GM12878 (cell line): ENCODE measurements around the gene APLN. TPM values are rescaled to one million over a fixed set of nuclear protein-coding genes. Genes with fewer than 3 reads are reported as not detected.

ENCODE experiments used
- ATAC-seq: fragments of 200-7000 bp; cut with Tn5 transposase; 3 replicates; pipeline ENCODE4 v1.9.1; 2020; ENCODE audit warnings: mild to moderate bottlenecking, moderate library complexity
- BruUV-seq: library from RNA; stranded (reverse); fragments of 400-500 nt; replicated peaks from 2 replicates; lab custom pipeline; 2021; lab: Mats Ljungman, UMichigan
- CTCF ChIA-PET: fragments of 300-600 bp; sonication (Branson Sonifier 250); formaldehyde crosslinking; extraction: SDS; loops from one replicate; lab custom pipeline; 2021; ENCODE audit warnings: inconsistent platforms; lab: Yijun Ruan, JAX
- POLR2A ChIA-PET: fragments of 350-600 bp; formaldehyde crosslinking; extraction: SDS; loops from one replicate; lab custom pipeline; 2021; ENCODE audit warnings: inconsistent platforms; lab: Charles Lee
- RAD21 ChIA-PET: fragments of 300-600 bp; sonication (Branson Sonifier 250); formaldehyde crosslinking; loops from one replicate; lab custom pipeline; 2023; ENCODE audit warnings: antibody characterized with exemption; ENCODE audit not compliant: unreplicated experiment; lab: Charles Lee
- SMC1A ChIA-PET: fragments of 300-600 bp; sonication (Branson Sonifier 250); formaldehyde crosslinking; loops from one replicate; lab custom pipeline; 2023; ENCODE audit not compliant: unreplicated experiment, uncharacterized antibody; lab: Charles Lee
- DNase-seq: peaks from one replicate; pipeline ENCODE4 v3.0.0-alpha.2; 2011; ENCODE audit warnings: low read depth, low spot score
- FAIRE-seq: peaks from 3 replicates; lab custom pipeline; 2011; peaks lifted over from hg19 to GRCh38; lab: Jason Lieb, UNC
- H2AFZ ChIP-seq: 2 replicates; pipeline ENCODE4 v1.6.0; 2011; ENCODE audit warnings: low read depth, low read length, control low read depth; ENCODE audit not compliant: control insufficient read depth
- H3K27ac ChIP-seq: 2 replicates; pipeline ENCODE4 v1.5.1; 2011; ENCODE audit warnings: control low read depth; ENCODE audit not compliant: control insufficient read depth, insufficient read depth
- H3K27me3 ChIP-seq, 2 experiments: replicated peaks in 1 of 2; 2 replicates each; pipeline versions ENCODE4 v1.6.0 to v1.6.1; 2011; ENCODE audit warnings: low read length in 1 of 2; ENCODE audit not compliant: control insufficient read depth in 2 of 2, insufficient read depth in 2 of 2
- H3K36me3 ChIP-seq, 2 experiments: 2 replicates each; pipeline ENCODE4 v1.5.1; 2011; ENCODE audit warnings: low read length in 1 of 2; ENCODE audit not compliant: control insufficient read depth in 2 of 2, insufficient read depth in 2 of 2
- H3K4me1 ChIP-seq: 2 replicates; pipeline ENCODE4 v1.6.1; 2011; ENCODE audit warnings: mild to moderate bottlenecking, low read length, moderate library complexity, mixed read lengths; ENCODE audit not compliant: control insufficient read depth, insufficient read depth
- H3K4me2 ChIP-seq: 2 replicates; pipeline ENCODE4 v1.6.0; 2011; ENCODE audit warnings: control low read depth; ENCODE audit not compliant: control insufficient read depth, insufficient read depth
- H3K4me3 ChIP-seq: fragments of 200-600 bp; sonication (generic); 2 replicates; pipeline ENCODE4 v1.5.1; 2016
- H3K79me2 ChIP-seq: 2 replicates; pipeline ENCODE4 v1.6.0; 2011; ENCODE audit warnings: low read length; ENCODE audit not compliant: control insufficient read depth, insufficient read depth
- H3K9ac ChIP-seq: 2 replicates; pipeline ENCODE4 v1.8.0; 2011; ENCODE audit warnings: low read length, control low read depth, mixed read lengths; ENCODE audit not compliant: control insufficient read depth, insufficient read depth
- H3K9me3 ChIP-seq: replicated peaks from 3 replicates; pipeline ENCODE4 v1.5.1; 2011; ENCODE audit warnings: mild to moderate bottlenecking, low read length; ENCODE audit not compliant: control insufficient read depth, insufficient read depth
- H4K20me1 ChIP-seq: 2 replicates; pipeline ENCODE4 v1.6.0; 2011; ENCODE audit not compliant: control insufficient read depth, insufficient read depth
- ATF7 ChIP-seq: fragments of 450-650 bp; IDR thresholded peaks from 2 replicates; pipeline ENCODE4 v1.6.1; 2016; ENCODE audit warnings: low read depth, mild to moderate bottlenecking
- CBFB ChIP-seq: IDR thresholded peaks from 2 replicates; pipeline ENCODE4 v1.6.1; 2016; ENCODE audit warnings: antibody characterized with exemption, low read depth
- CBX5 ChIP-seq: sonication (generic); IDR thresholded peaks from 2 replicates; pipeline ENCODE4 v1.6.1; 2016; ENCODE audit warnings: low read depth, moderate library complexity, mild to moderate bottlenecking, inconsistent platforms
- CEBPB ChIP-seq, 2 experiments: fragments of 150-350 bp in 1 of 2; IDR thresholded peaks; 2 replicates each; pipeline ENCODE4 v1.6.1; 2012 to 2014; ENCODE audit warnings: low read depth in 2 of 2, low read length in 2 of 2, borderline replicate concordance in 1 of 2, inconsistent platforms in 1 of 2
- HDAC2 ChIP-seq: fragments of 200-600 bp; sonication (generic); IDR thresholded peaks from 2 replicates; pipeline ENCODE4 v1.6.1; 2017
- NR2C2 ChIP-seq: IDR thresholded peaks from 2 replicates; pipeline ENCODE4 v1.6.1; 2011; ENCODE audit warnings: borderline replicate concordance, low read depth; ENCODE audit not compliant: control insufficient read depth, insufficient read length
- PAX5 ChIP-seq: IDR thresholded peaks from 2 replicates; pipeline ENCODE4 v1.6.1; 2011; ENCODE audit warnings: low read depth, low read length, borderline replicate concordance
- RUNX3 ChIP-seq: IDR thresholded peaks from 2 replicates; pipeline ENCODE4 v1.6.1; 2012; ENCODE audit warnings: low read length, inconsistent platforms
- SMAD1 ChIP-seq: fragments of 450-650 bp; IDR thresholded peaks from 2 replicates; pipeline ENCODE4 v1.6.1; 2018; ENCODE audit warnings: mild to moderate bottlenecking, low read depth; ENCODE audit not compliant: partially characterized antibody
- SMAD5 ChIP-seq: IDR thresholded peaks from 2 replicates; pipeline ENCODE4 v1.6.1; 2016; ENCODE audit warnings: antibody characterized with exemption, low read depth
- SMC3 ChIP-seq: IDR thresholded peaks from 2 replicates; pipeline ENCODE4 v1.6.1; 2011; ENCODE audit warnings: low read length, improper control_type of control experiment, borderline replicate concordance
- TARDBP ChIP-seq: IDR thresholded peaks from 2 replicates; pipeline ENCODE4 v1.6.1; 2016; ENCODE audit warnings: borderline replicate concordance
- ZBED1 ChIP-seq: IDR thresholded peaks from 2 replicates; pipeline ENCODE4 v1.6.1; 2016; ENCODE audit warnings: borderline replicate concordance
- WGBS: methylation state at CpG from one replicate; pipeline ENCODE4 v1.1.6; 2016; ENCODE audit warnings: low lambda C conversion rate; ENCODE audit not compliant: insufficient replicate concordance, insufficient coverage; ENCODE audit errors: missing lambda C conversion rate; 5-methylcytosine and 5-hydroxymethylcytosine counted together
- in situ Hi-C: fragments of 300-500 bp; cut with MboI; formaldehyde crosslinking; loops from 9 replicates; pipeline ENCODE4 v1.14.3; 2018; ENCODE audit warnings: mixed read lengths
- intact Hi-C: fragments of 100-400 bp; cut with micrococcal nuclease; formaldehyde crosslinking; loops from one replicate; pipeline ENCODE4 v1.14.2; 2022; ENCODE audit not compliant: unreplicated experiment
- polyA plus RNA-seq, 11 experiments: library from polyadenylated mRNA; depleted of rRNA in 4 of 11; unstranded in 6 of 11; stranded (reverse) in 5 of 11; fragments of >200 nt; fragmentation: Nextera tagmentation in 4 of 11; fragmentation: Illumina TruSeq in 1 of 11; extraction: Ambion mirVana in 4 of 11; extraction: Trizol in 1 of 11; gene quantifications; 1 replicate in 1 of 11; 2 replicates in 10 of 11; pipeline versions ENCODE4 v1.2.1 to v1.2.3, GENCODE V29; 2011 to 2016; ENCODE audit warnings: inconsistent platforms in 2 of 11, missing spikeins in 2 of 11, low read depth in 1 of 11
- total RNA-seq, 4 experiments: library from RNA; depleted of rRNA in 3 of 4; stranded (reverse); fragments of >200 nt in 3 of 4; fragmentation: Illumina TruSeq in 1 of 4; extraction: Trizol in 1 of 4; gene quantifications; 2 replicates each; pipeline versions ENCODE4 v1.2.1 to v1.2.3, GENCODE V29; 2013 to 2021
- TF ChIP-seq, protein P1 (sequence below): fragments of 450-650 bp; IDR thresholded peaks from 2 replicates; pipeline ENCODE4 v1.6.1; 2018; ENCODE audit warnings: mild to moderate bottlenecking, low read depth, moderate library complexity; ENCODE audit not compliant: partially characterized antibody

APLN gene
- total and polyA plus RNA-seq, 10 of the 15 experiments (the other 5 are each of a cell fraction or from before 2014, with no cell fraction given): 0.31 TPM; not detected in 9

DNA sequence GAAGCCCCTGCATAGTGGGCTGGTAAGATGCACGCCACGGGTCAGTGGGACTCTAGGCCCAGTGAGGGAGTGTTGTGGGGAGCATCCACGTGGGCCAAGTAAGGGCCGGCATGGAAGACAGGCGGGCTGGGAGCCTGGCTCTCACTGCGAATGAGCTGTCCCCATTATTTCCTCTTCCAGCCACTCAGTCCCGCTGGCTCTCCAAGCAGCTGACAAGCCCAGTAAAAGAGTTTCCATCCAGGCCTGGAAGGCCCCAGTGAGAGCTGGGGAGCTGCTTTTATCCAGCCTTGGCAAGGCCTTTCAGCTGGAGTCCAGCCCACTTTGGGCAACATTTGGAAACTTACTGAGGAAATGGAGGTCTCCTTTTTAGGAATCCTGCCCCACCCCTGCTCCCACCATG, 24.9 kb downstream of the APLN start (continued):
- TF ChIP-seq SMAD5 (no peak), CBX5 (no peak), HDAC2 (no peak), NR2C2 (no peak)
- TF ChIP-seq, protein P1, sequence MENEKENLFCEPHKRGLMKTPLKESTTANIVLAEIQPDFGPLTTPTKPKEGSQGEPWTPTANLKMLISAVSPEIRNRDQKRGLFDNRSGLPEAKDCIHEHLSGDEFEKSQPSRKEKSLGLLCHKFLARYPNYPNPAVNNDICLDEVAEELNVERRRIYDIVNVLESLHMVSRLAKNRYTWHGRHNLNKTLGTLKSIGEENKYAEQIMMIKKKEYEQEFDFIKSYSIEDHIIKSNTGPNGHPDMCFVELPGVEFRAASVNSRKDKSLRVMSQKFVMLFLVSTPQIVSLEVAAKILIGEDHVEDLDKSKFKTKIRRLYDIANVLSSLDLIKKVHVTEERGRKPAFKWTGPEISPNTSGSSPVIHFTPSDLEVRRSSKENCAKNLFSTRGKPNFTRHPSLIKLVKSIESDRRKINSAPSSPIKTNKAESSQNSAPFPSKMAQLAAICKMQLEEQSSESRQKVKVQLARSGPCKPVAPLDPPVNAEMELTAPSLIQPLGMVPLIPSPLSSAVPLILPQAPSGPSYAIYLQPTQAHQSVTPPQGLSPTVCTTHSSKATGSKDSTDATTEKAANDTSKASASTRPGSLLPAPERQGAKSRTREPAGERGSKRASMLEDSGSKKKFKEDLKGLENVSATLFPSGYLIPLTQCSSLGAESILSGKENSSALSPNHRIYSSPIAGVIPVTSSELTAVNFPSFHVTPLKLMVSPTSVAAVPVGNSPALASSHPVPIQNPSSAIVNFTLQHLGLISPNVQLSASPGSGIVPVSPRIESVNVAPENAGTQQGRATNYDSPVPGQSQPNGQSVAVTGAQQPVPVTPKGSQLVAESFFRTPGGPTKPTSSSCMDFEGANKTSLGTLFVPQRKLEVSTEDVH: no peak
- TF ChIP-seq, all 136 proteins: peak for 0

DNA sequence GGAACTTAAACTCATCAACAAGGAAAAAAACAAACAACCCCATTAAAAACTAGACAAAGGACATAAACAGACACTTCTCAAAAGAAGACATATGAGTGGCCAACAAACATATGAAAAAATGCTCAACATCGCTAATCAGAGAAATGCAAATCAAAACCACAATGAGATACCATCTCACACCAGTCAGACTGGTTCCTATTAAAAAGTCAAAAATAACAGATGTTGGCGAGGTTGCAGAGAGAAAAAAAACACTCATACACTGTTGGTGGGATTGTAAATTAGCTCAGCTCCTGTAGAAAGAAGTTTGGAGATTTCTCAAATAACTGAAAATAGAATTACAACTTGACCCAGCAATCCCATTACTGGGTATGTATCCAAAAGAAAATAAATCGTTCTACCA, 28.7 kb downstream of the APLN start:
- Histone ChIP-seq H2AFZ (no peak overlapping the region), H3K27me3 (no peaks in the 10 kb centered on the region), H3K4me2 (no peak overlapping the region), H3K4me1 (no peaks in the 10 kb centered on the region), H4K20me1 (no peaks in the 10 kb centered on the region), H3K9ac (no peak overlapping the region), H3K4me3 (no peak overlapping the region), H3K27ac (no peak overlapping the region), H3K9me3 (no peaks in the 10 kb centered on the region; the same call in 2 of the 3 replicates), H3K79me2 (no peaks in the 10 kb centered on the region), H3K36me3 (no peaks in the 10 kb centered on the region)
- 22% methylated on average over 3 of the region's 3 CpGs for WGBS
- POLR2A ChIA-PET: no interaction called here
- BruUV-seq: no TSS peak
- SMC1A ChIA-PET: interaction anchor here (1.0 kb wide), 1 partner anchor 10 kb away, joined by 3 read pairs; no protein-coding TSS in a partner anchor
- RAD21 ChIA-PET: no interaction called here
- no peak for DNase-seq
- intact Hi-C loops: no loop called here
- TF ChIP-seq CBFB: no peak
- no peak for TF ChIP-seq ZBED1
- no peak for TF ChIP-seq RUNX3
- TF ChIP-seq ATF7: no peak
- no peak for TF ChIP-seq PAX5
- no peak for TF ChIP-seq TARDBP
- no peak for TF ChIP-seq CEBPB (IDR thresholded peaks at IDR 0.05; ENCODE audit: borderline replicate concordance in 1 of 2, low read depth in 2 of 2, low read length in 2 of 2)
- TF ChIP-seq SMC3: no peak
- no peak for TF ChIP-seq SMAD1
- no peak for FAIRE-seq
- CTCF ChIA-PET: no interaction called here
- no peak for ATAC-seq
- in situ Hi-C loops: no loop called here
